K562 (cell line): Measurements from ENCODE around the gene SLC22A4. TPM values are rescaled to one million over a fixed set of nuclear protein-coding genes. Genes with fewer than 3 reads are reported as not detected.

ENCODE experiments used
- BMI1 ChIP-seq: fragments of 150-350 bp; IDR thresholded peaks from 2 replicates; pipeline ENCODE4 v1.6.1; 2014; ENCODE audit warnings: low read length
- CBFA2T3 ChIP-seq: fragments of 450-650 bp; IDR thresholded peaks from 2 replicates; pipeline ENCODE4 v1.6.1; 2017
- CREBBP ChIP-seq: IDR thresholded peaks from one replicate; pipeline ENCODE4 v1.6.1; 2012; ENCODE audit warnings: low read depth, mild to moderate bottlenecking, control low read depth, inconsistent platforms, low read length
- EP400 ChIP-seq: fragments of 450-650 bp; IDR thresholded peaks from 2 replicates; pipeline ENCODE4 v1.6.1; 2017; ENCODE audit warnings: antibody characterized with exemption, mild to moderate bottlenecking, moderate library complexity
- ESRRB ChIP-seq: fragments of 250-450 bp; sonication (Bioruptor Pico); IDR thresholded peaks from 2 replicates; pipeline ENCODE4 v1.5.0; 2020; ENCODE audit warnings: mild to moderate bottlenecking, moderate library complexity, borderline replicate concordance
- FOXP1 ChIP-seq: sonication (generic); formaldehyde crosslinking; IDR thresholded peaks from 2 replicates; pipeline ENCODE4 v1.8.0; 2022; ENCODE audit warnings: mild to moderate bottlenecking, missing genetic modification reagents
- HMG20A ChIP-seq: fragments of 450-650 bp; formaldehyde crosslinking; conservative IDR thresholded peaks from 2 replicates; pipeline ENCODE4 v1.4.0; 2020; ENCODE audit warnings: mild to moderate bottlenecking, mixed read lengths
- KLF1 ChIP-seq: fragments of 450-650 bp; IDR thresholded peaks from 2 replicates; pipeline ENCODE4 v1.6.1; 2016; ENCODE audit warnings: missing genetic modification characterization, missing compliant biosample characterization
- MCM5 ChIP-seq: fragments of 450-650 bp; IDR thresholded peaks from 2 replicates; pipeline ENCODE4 v1.6.1; 2016; ENCODE audit warnings: low read depth
- NELFE ChIP-seq: IDR thresholded peaks from 2 replicates; pipeline ENCODE4 v1.6.1; 2011; ENCODE audit warnings: mild to moderate bottlenecking; ENCODE audit not compliant: insufficient read depth, insufficient read length
- NFATC3 ChIP-seq: fragments of 450-650 bp; IDR thresholded peaks from 2 replicates; pipeline ENCODE4 v1.6.1; 2017; ENCODE audit warnings: mild to moderate bottlenecking
- POLR2H ChIP-seq: IDR thresholded peaks from 2 replicates; pipeline ENCODE4 v1.6.1; 2016; ENCODE audit warnings: missing genetic modification characterization, low read depth, mild to moderate bottlenecking, control low read depth, missing compliant biosample characterization, moderate library complexity
- RAD51 ChIP-seq: fragments of 450-650 bp; IDR thresholded peaks from 2 replicates; pipeline ENCODE4 v1.7.1; 2016; ENCODE audit warnings: low read depth, mild to moderate bottlenecking, borderline replicate concordance
- SMARCA4 ChIP-seq: fragments of 450-650 bp; IDR thresholded peaks from 2 replicates; pipeline ENCODE4 v1.6.1; 2016
- ZNF232 ChIP-seq: sonication (generic); formaldehyde crosslinking; IDR thresholded peaks from 2 replicates; pipeline ENCODE4 v1.8.0; 2022; ENCODE audit warnings: mild to moderate bottlenecking, missing genetic modification reagents
- ZNF263 ChIP-seq: sonication (generic); formaldehyde crosslinking; IDR thresholded peaks from 2 replicates; pipeline ENCODE4 v1.8.0; 2022; ENCODE audit warnings: mild to moderate bottlenecking, missing genetic modification reagents, borderline replicate concordance
- ZNF311 ChIP-seq: fragments of 250-450 bp; sonication (Bioruptor Pico); IDR thresholded peaks from 2 replicates; pipeline ENCODE4 v1.4.0; 2020; ENCODE audit warnings: mild to moderate bottlenecking, moderate library complexity
- ZNF431 ChIP-seq: sonication (generic); formaldehyde crosslinking; IDR thresholded peaks from 2 replicates; pipeline ENCODE4 v1.8.0; 2022; ENCODE audit warnings: mild to moderate bottlenecking, missing genetic modification reagents
- ZNF507 ChIP-seq: conservative IDR thresholded peaks from 2 replicates; pipeline ENCODE4 v1.6.1; 2017; ENCODE audit warnings: missing genetic modification characterization, missing compliant biosample characterization
- polyA plus RNA-seq, 8 experiments: library from polyadenylated mRNA; depleted of rRNA in 4 of 8; stranded (reverse) in 5 of 8; unstranded in 3 of 8; fragments of >200 nt; fragmentation: Nextera tagmentation in 2 of 8; fragmentation: Illumina TruSeq in 1 of 8; extraction: Ambion mirVana in 2 of 8; extraction: Trizol in 1 of 8; gene quantifications; 2 replicates each; pipeline versions ENCODE4 v1.2.1 to v1.2.3, GENCODE V29; 2011 to 2014; ENCODE audit warnings: inconsistent platforms in 1 of 8, missing spikeins in 1 of 8
- total RNA-seq, 7 experiments: library from RNA; depleted of rRNA in 6 of 7; stranded (reverse); fragments of >200 nt in 6 of 7; fragmentation: Illumina TruSeq in 2 of 7; extraction: Trizol in 2 of 7; gene quantifications; 2 replicates each; pipeline versions ENCODE4 v1.2.1 to v1.2.3, GENCODE V29; 2011 to 2021; ENCODE audit warnings: low replicate concordance in 1 of 7
- TF ChIP-seq, protein P1 (sequence below): sonication (generic); formaldehyde crosslinking; IDR thresholded peaks from 2 replicates; pipeline ENCODE4 v1.8.0; 2022; ENCODE audit warnings: mild to moderate bottlenecking, low read depth, missing genetic modification reagents
- TF ChIP-seq, protein P2 (sequence below): sonication (generic); formaldehyde crosslinking; IDR thresholded peaks from 2 replicates; pipeline ENCODE4 v1.8.0; 2022; ENCODE audit warnings: missing genetic modification reagents, mild to moderate bottlenecking, moderate library complexity, borderline replicate concordance
- TF ChIP-seq, protein P3 (sequence below): fragments of 250-450 bp; sonication (Bioruptor Pico); IDR thresholded peaks from 2 replicates; pipeline ENCODE4 v1.8.0; 2021; ENCODE audit warnings: borderline replicate concordance, mild to moderate bottlenecking, moderate library complexity; ENCODE audit not compliant: poor library complexity, severe bottlenecking
- TF ChIP-seq, protein P4 (sequence below): fragments of 450-650 bp; IDR thresholded peaks from 2 replicates; pipeline ENCODE4 v1.6.1; 2016; ENCODE audit warnings: borderline replicate concordance
- TF ChIP-seq, protein P5 (sequence below): fragments of 450-650 bp; IDR thresholded peaks from 2 replicates; pipeline ENCODE4 v1.6.1; 2017; ENCODE audit warnings: antibody characterized with exemption

Gene SLC22A4
- total and polyA plus RNA-seq, 9 of the 15 experiments (the other 6 are each of a cell fraction or from before 2014, with no cell fraction given) = 2.7 to 9.5 (median 6.2) TPM

DNA sequence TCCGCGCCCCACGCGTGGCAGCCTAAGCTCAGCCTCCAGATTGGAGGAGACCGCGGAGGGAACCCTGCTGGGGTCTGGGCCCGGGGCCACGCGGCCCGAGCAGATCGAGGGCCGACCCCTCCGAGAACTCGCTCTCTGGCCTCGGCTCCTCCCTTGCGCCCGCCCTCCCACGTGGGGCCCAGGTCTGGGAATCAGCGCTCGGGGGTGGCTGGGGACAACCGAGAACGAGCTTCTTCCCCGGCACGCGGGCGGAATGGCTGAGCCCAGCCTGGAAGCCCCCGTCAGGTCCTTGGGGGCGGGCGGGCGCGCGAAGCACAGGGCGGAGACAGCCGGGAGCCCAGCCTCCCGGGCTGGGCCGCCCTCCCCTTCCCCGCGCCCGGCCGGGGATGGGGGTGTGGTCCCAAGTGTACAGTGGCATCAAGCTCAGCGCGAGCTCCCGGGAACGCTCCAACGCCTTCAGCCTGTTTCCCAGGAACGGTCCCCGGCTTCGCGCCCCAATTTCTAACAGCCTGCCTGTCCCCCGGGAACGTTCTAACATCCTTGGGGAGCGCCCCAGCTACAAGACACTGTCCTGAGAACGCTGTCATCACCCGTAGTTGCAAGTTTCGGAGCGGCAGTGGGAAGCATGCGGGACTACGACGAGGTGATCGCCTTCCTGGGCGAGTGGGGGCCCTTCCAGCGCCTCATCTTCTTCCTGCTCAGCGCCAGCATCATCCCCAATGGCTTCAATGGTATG, at the start of gene SLC22A4 (continued):
- TF ChIP-seq ZNF311 (CRISPR knock-in tag) (no peak), KLF1 (tag) (no peak), ZNF263 (CRISPR knock-in tag) (no peak), POLR2H (0 out of 2 replicates have a peak, but pooled peaks have one; percentile 43), FOXP1 (CRISPR knock-in tag) (peak; percentile 81), NELFE (no peak), EP400 (peak; percentile 86), BMI1 (no peak), RAD51 (peak; percentile 79), SMARCA4 (no peak), MCM5 (no peak), NFATC3 (no peak), ESRRB (no peak), ZNF232 (CRISPR knock-in tag) (no peak), CREBBP (no peak), HMG20A (CRISPR knock-in tag) (no peak), CBFA2T3 (no peak), ZNF507 (tag) (no peak), ZNF431 (CRISPR knock-in tag) (0 out of 2 replicates have a peak, but pooled peaks have one; percentile 5)
- TF ChIP-seq, protein P1, sequence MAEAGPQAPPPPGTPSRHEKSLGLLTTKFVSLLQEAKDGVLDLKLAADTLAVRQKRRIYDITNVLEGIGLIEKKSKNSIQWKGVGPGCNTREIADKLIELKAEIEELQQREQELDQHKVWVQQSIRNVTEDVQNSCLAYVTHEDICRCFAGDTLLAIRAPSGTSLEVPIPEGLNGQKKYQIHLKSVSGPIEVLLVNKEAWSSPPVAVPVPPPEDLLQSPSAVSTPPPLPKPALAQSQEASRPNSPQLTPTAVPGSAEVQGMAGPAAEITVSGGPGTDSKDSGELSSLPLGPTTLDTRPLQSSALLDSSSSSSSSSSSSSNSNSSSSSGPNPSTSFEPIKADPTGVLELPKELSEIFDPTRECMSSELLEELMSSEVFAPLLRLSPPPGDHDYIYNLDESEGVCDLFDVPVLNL (CRISPR knock-in tag) = no peak
- TF ChIP-seq, protein P2, sequence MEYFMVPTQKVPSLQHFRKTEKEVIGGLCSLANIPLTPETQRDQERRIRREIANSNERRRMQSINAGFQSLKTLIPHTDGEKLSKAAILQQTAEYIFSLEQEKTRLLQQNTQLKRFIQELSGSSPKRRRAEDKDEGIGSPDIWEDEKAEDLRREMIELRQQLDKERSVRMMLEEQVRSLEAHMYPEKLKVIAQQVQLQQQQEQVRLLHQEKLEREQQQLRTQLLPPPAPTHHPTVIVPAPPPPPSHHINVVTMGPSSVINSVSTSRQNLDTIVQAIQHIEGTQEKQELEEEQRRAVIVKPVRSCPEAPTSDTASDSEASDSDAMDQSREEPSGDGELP (CRISPR knock-in tag) = peak; percentile 17
- TF ChIP-seq, protein P3, sequence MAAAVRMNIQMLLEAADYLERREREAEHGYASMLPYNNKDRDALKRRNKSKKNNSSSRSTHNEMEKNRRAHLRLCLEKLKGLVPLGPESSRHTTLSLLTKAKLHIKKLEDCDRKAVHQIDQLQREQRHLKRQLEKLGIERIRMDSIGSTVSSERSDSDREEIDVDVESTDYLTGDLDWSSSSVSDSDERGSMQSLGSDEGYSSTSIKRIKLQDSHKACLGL = peak; percentile 28
- TF ChIP-seq, protein P4, sequence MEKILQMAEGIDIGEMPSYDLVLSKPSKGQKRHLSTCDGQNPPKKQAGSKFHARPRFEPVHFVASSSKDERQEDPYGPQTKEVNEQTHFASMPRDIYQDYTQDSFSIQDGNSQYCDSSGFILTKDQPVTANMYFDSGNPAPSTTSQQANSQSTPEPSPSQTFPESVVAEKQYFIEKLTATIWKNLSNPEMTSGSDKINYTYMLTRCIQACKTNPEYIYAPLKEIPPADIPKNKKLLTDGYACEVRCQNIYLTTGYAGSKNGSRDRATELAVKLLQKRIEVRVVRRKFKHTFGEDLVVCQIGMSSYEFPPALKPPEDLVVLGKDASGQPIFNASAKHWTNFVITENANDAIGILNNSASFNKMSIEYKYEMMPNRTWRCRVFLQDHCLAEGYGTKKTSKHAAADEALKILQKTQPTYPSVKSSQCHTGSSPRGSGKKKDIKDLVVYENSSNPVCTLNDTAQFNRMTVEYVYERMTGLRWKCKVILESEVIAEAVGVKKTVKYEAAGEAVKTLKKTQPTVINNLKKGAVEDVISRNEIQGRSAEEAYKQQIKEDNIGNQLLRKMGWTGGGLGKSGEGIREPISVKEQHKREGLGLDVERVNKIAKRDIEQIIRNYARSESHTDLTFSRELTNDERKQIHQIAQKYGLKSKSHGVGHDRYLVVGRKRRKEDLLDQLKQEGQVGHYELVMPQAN = peak; percentile 86
- TF ChIP-seq, protein P5, sequence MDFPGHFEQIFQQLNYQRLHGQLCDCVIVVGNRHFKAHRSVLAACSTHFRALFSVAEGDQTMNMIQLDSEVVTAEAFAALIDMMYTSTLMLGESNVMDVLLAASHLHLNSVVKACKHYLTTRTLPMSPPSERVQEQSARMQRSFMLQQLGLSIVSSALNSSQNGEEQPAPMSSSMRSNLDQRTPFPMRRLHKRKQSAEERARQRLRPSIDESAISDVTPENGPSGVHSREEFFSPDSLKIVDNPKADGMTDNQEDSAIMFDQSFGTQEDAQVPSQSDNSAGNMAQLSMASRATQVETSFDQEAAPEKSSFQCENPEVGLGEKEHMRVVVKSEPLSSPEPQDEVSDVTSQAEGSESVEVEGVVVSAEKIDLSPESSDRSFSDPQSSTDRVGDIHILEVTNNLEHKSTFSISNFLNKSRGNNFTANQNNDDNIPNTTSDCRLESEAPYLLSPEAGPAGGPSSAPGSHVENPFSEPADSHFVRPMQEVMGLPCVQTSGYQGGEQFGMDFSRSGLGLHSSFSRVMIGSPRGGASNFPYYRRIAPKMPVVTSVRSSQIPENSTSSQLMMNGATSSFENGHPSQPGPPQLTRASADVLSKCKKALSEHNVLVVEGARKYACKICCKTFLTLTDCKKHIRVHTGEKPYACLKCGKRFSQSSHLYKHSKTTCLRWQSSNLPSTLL = 0 out of 2 replicates have a peak, but pooled peaks have one; percentile 13
